Measurements from ENCODE around the gene TCF3. TPM values are rescaled to one million over a fixed set of nuclear protein-coding genes. Genes with fewer than 3 reads are reported as not detected.

The TCF3 gene
- total and polyA plus RNA-seq, 10 of the 15 experiments (the other 5 are each of a cell fraction or from before 2014, with no cell fraction given): 6.7 to 282 (median 70.7) TPM

DNA sequence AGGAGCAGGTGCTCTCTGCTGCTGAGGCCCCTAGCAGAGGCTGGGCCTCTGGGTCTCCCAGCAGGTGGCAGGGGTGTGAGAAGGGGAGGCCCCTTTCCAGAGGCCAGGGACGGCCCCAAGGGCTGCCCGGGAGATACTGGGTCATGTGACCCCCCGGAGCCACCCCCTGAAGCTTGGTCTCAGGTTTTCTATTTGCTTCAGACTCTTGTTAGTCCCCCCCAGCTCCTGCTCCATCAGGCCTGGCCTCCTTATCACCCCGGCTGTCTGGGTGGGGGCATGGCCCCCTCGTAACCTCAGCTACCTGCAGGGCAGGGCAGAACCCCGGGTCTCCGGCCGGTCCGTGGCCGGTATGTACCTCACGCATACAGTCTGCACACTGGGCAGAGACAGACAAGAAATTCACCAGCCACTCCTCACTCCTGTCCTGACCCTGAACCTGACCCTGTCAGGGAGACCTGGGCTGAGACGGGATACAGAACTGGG, 13.2 kb upstream of the TCF3 start:
- Histone ChIP-seq H3K9me3 (replicated peaks; ENCODE audit: control insufficient read depth, insufficient read depth, low read length) (peaks cover 3% of the 10 kb centered on the region; the same call in 2 of the 3 replicates), H3K4me2 (ENCODE audit: control insufficient read depth, insufficient read depth) (peak overlapping the region; percentile 3; the same call in 1 of the 2 replicates), H4K20me1 (ENCODE audit: control insufficient read depth, insufficient read depth) (no peaks in the 10 kb centered on the region), H3K36me3 (ENCODE audit: control insufficient read depth in 2 of 2, insufficient read depth in 2 of 2, low read length in 1 of 2) (no peaks in the 10 kb centered on the region), H3K9ac (ENCODE audit: control insufficient read depth, insufficient read depth, low read length) (no peak overlapping the region), H3K79me2 (ENCODE audit: control insufficient read depth, insufficient read depth, low read length) (no peaks in the 10 kb centered on the region), H2AFZ (ENCODE audit: control insufficient read depth, low read depth, low read length) (no peak overlapping the region), H3K4me1 (ENCODE audit: control insufficient read depth, insufficient read depth, low read length) (peaks cover 57% of the 10 kb centered on the region), H3K4me3 (no peak overlapping the region), H3K27me3 (replicated peaks in 1 of 2; ENCODE audit: control insufficient read depth in 2 of 2, insufficient read depth in 2 of 2, low read length in 1 of 2) (no peaks in the 10 kb centered on the region), H3K27ac (ENCODE audit: control insufficient read depth, insufficient read depth) (0 out of 2 replicates have a peak overlapping the region, but pooled peaks have one; percentile 4)
- FAIRE-seq: no peak
- CTCF ChIA-PET: interaction anchor here (0.9 to 2.3 kb wide), 3 partner anchors 14 to 160 kb away, joined by 3 to 6 read pairs (median 5); no protein-coding TSS in a partner anchor
- intact Hi-C loops (cut with micrococcal nuclease; ENCODE audit: unreplicated experiment): no loop called here
- in situ Hi-C loops (cut with MboI): no loop called here
- 54% methylated on average over 12 of the region's 12 CpGs for WGBS (ENCODE audit: insufficient coverage, insufficient replicate concordance, low lambda C conversion rate, missing lambda C conversion rate)
- peak; percentile 30 for ATAC-seq
- RAD21 ChIA-PET (ENCODE audit: unreplicated experiment): interaction anchor here (0.9 to 3.5 kb wide), 2 partner anchors 15 to 60 kb away, joined by 3 to 19 read pairs; partner anchors contain the start of gene UQCR11
- BruUV-seq (replicated peaks): no TSS peak
- DNase-seq (ENCODE audit: low read depth, low spot score): no peak
- POLR2A ChIA-PET: interaction anchor here (0.6 to 1.7 kb wide), 3 partner anchors 11 to 1413 kb away, joined by 4 to 5 read pairs (median 5); no protein-coding TSS in a partner anchor
- SMC1A ChIA-PET (ENCODE audit: uncharacterized antibody, unreplicated experiment): no interaction called here
- TF ChIP-seq MTA3 (IDR thresholded peaks at IDR 0.05; ENCODE audit: borderline replicate concordance, low read length): no peak
- no peak for TF ChIP-seq BMI1 (IDR thresholded peaks at IDR 0.05; ENCODE audit: borderline replicate concordance)
- no peak for TF ChIP-seq CBX5 (IDR thresholded peaks at IDR 0.05; ENCODE audit: low read depth)
- TF ChIP-seq, protein P1, sequence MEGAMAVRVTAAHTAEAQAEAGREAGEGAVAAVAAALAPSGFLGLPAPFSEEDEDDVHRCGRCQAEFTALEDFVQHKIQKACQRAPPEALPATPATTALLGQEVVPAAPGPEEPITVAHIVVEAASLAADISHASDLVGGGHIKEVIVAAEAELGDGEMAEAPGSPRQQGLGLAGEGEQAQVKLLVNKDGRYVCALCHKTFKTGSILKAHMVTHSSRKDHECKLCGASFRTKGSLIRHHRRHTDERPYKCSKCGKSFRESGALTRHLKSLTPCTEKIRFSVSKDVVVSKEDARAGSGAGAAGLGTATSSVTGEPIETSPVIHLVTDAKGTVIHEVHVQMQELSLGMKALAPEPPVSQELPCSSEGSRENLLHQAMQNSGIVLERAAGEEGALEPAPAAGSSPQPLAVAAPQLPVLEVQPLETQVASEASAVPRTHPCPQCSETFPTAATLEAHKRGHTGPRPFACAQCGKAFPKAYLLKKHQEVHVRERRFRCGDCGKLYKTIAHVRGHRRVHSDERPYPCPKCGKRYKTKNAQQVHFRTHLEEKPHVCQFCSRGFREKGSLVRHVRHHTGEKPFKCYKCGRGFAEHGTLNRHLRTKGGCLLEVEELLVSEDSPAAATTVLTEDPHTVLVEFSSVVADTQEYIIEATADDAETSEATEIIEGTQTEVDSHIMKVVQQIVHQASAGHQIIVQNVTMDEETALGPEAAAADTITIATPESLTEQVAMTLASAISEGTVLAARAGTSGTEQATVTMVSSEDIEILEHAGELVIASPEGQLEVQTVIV (IDR thresholded peaks at IDR 0.05; ENCODE audit: borderline replicate concordance, partially characterized antibody): no peak
- TF ChIP-seq SREBF1 (IDR thresholded peaks at IDR 0.05; ENCODE audit: low read length): no peak
- TF ChIP-seq ZNF274 (IDR thresholded peaks at IDR 0.05; ENCODE audit: insufficient read depth, insufficient read length): no peak
- TF ChIP-seq BHLHE40 (IDR thresholded peaks at IDR 0.05; ENCODE audit: borderline replicate concordance in 1 of 2, low read depth in 2 of 2, low read length in 1 of 2): peak in 1 of 2 experiments; percentile 58; a peak in 1 of 4 replicates
- TF ChIP-seq ZSCAN29 (IDR thresholded peaks at IDR 0.05): no peak
- TF ChIP-seq EED (IDR thresholded peaks at IDR 0.05; ENCODE audit: low read depth): peak; percentile 57; the same call in 1 of the 2 replicates
- TF ChIP-seq NFYA (IDR thresholded peaks at IDR 0.05; ENCODE audit: borderline replicate concordance, low read depth, low read length): no peak
- TF ChIP-seq HSF1 (IDR thresholded peaks at IDR 0.05; ENCODE audit: low read depth, low read length): no peak
- TF ChIP-seq IRF3 (IDR thresholded peaks at IDR 0.05): no peak
- TF ChIP-seq IKZF2 (IDR thresholded peaks at IDR 0.05): 0 out of 4 replicates have a peak, but pooled peaks of 1 of the 2 experiments have one; percentile 28
- peak; percentile 77; the same call in 1 of the 2 replicates for TF ChIP-seq TCF3 (IDR thresholded peaks at IDR 0.05; ENCODE audit: borderline replicate concordance, insufficient read depth, low read depth, low read length)
- no peak for TF ChIP-seq SMAD5 (IDR thresholded peaks at IDR 0.05; ENCODE audit: low read depth)
- 0 out of 6 replicates have a peak, but pooled peaks of 1 of the 3 experiments have one; percentile 1 for TF ChIP-seq CTCF (IDR thresholded peaks at IDR 0.05 in 2 of 3, conservative IDR thresholded peaks at IDR 0.05 in 1 of 3; ENCODE audit: control insufficient read depth in 2 of 3, extremely low read depth in 1 of 3, insufficient read depth in 1 of 3, low read depth in 3 of 3, low read length in 3 of 3)
- TF ChIP-seq WRNIP1 (IDR thresholded peaks at IDR 0.05; ENCODE audit: borderline replicate concordance, low read depth, low read length): no peak

All from GM12878 (cell line).